A549 treated with ZK216348 at 1 μM for 4 hours (cell line): ENCODE measurements around the gene ATAD1. TPM values are rescaled to one million over a fixed set of nuclear protein-coding genes. Genes with fewer than 3 reads are reported as not detected.

ENCODE experiments used
- total RNA-seq: library from RNA; stranded (reverse); fragments of 200-300 nt; extraction: Qiagen RNA extraction; gene quantifications from 5 replicates; pipeline ENCODE4 v1.2.3, GENCODE V29; 2022; ENCODE audit warnings: low read depth

ATAD1 gene
- total RNA-seq, result 31.2 to 51.4 TPM (median 42.9 TPM) in 5 replicates

DNA sequence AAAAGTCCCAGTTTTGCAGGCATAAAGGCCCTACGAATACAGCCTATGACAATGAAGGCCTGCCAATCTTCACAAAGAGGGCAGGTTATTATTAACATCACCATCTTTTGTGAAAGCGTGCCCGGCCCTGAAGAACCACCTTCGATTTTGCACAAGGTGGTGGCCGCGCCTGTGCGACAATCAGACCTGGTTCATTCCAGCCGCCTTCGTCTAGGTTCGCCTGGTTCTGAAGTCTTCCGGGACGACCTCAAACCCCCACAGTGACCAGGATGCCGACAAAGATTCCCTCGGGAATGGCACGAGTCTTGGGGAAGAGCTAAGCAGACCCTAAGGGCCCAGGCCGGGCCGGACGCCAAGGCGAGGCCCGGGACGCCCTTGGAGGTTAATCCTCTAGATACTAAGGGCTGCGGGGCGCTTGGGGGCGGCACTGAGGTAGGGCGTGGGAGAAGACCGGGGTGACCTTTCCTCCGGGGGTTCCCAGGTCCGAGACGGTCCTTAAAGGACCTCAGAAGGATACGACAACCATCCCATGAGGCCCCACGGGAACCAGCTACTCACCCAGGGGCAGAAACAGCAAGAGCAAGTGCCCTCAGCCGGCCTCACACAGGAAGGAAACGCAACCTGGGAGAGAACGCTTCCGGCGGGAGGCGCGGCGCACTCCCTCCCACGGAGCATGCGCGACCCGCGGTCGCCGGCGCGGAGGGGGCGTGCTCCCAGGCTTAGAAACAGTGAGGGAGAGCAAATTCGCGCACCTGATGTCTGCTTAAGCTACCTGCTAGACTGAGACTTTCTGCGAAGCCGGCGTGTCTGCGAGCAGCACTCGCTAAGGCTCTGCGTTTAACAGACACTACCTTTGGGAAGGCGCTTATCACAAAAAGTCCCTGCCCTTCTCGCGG lies at the start of gene ATAD1:
Gene ATAD1, minus strand, starts transcription at position 618 of the 896 bp plus-strand sequence. CDS start 3,627 bp downstream, outside the sequence.

DNA sequence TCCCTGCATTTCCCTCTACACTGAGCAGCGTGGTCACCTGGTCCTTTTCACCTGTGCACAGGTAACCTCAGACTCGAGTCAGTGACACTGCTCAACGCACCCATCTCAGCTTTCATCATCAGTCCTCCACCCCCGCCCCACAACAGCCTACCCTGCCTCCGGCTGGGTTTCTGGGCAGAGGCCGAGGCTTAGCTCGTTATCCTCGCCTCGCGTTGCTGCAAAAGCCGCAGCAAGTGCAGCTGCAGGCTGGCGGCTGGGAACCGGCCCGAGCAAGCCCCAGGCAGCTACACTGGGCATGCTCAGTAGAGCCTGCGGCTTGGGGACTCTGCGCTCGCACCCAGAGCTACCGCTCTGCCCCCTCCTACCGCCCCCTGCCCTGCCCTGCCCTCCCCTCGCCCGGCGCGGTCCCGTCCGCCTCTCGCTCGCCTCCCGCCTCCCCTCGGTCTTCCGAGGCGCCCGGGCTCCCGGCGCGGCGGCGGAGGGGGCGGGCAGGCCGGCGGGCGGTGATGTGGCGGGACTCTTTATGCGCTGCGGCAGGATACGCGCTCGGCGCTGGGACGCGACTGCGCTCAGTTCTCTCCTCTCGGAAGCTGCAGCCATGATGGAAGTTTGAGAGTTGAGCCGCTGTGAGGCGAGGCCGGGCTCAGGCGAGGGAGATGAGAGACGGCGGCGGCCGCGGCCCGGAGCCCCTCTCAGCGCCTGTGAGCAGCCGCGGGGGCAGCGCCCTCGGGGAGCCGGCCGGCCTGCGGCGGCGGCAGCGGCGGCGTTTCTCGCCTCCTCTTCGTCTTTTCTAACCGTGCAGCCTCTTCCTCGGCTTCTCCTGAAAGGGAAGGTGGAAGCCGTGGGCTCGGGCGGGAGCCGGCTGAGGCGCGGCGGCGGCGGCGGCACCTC lies 45.3 kb upstream of the ATAD1 start, which contains the start of the genes KLLN and PTEN:
Gene KLLN, minus strand, starts transcription at position 481 of the 891 bp plus-strand sequence. CDS start 1,046 bp downstream, outside the sequence.
Gene PTEN, plus strand, starts transcription at position 573 of the 891 bp plus-strand sequence. CDS start 845 bp downstream, outside the sequence.

Other genes starting within 250 kb of the ATAD1 start
- gene PAPSS2, start 158.3 kb downstream of the ATAD1 start, total RNA-seq, result 16.1 to 24.0 TPM (median 21.9 TPM) in 5 replicates
- gene KLLN, start 45.3 kb upstream of the ATAD1 start, total RNA-seq, result 0.41 to 0.51 TPM (median 0.45 TPM) in 5 replicates
- 36.9 to 74.3 TPM (median 45.2 TPM) in 5 replicates for gene PTEN, start 45.4 kb upstream of the ATAD1 start, total RNA-seq